ENCODE data around the gene IQCE.
"Not testable (repeated sequence)": the region's sequence is repeated elsewhere in the genome, so short reads cannot be mapped to it uniquely, and the experiment has no call there.

IQCE gene

DNA sequence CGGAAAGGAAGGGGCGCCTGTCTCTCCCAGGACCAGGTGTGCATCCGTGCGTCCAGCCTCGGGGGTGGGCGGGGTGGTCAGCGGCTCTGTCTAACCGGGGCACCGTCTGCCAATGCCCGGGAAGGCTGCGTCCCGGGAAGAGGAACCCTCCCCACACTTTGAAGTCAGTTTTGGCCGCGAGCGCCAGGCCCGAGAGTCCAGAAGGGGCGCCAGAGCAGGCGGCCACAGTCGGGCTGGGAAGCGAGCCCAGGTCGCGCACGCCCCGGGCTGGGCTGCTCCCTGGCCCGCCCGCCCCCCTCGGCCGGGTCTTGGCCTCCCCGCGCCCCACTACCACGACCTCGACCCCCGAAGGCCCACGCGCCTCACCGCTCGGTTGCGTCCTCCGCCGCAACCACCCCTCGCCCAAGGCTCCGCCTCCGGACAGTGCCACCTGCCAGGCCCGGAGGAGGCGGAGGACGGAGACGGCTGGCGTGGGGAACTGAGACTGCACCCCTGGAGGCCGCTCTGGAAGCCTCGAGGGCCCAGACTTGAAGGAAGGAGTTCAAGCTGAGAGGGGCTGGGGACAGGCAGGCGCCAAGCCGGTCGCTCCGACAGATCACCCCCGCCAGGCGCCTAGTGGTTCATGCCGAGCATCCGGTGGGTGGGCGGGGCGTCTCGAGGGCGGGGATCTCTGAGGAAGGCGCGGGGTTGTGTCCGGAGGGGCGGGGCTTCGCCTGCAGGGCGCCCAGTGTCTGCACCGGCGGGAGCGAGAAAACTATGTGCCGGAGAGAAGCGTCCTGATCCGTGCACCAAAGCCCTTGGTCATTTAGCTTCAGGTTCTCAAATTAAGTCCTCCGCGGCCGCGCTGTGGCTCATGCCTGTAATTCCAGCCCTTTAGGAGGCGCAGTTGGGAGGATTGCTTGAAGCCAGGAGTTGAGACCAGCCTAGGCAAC is 3.4 kb upstream of the IQCE start, which contains the start of gene BRAT1:
BRAT1 (minus strand) TSS at position 404 of the 932 bp plus-strand sequence. CDS start 1,093 bp downstream, outside the sequence.
- peak within 1 kb of the TSS; percentile 67 for H3K4me3 ChIP-seq (ENCODE audit: insufficient read depth, low read depth, low read length)
- no peaks in the 10 kb centered on the region for H3K9me3 ChIP-seq (ENCODE audit: control insufficient read depth, low read length)
- WGBS, 2 experiments: 0 to 1% methylated on average over 79 of the region's 79 CpGs
- H3K27me3 ChIP-seq (ENCODE audit: control insufficient read depth, insufficient read depth, low read length, poor library complexity, severe bottlenecking): no peaks in the 10 kb centered on the region
- H3K27ac ChIP-seq (ENCODE audit: insufficient read depth, low read depth, low read length, poor library complexity, severe bottlenecking): peak within 1 kb of the TSS; percentile 98
- peaks cover 7% of the 10 kb centered on the region for H3K4me1 ChIP-seq (ENCODE audit: control insufficient read depth, insufficient read depth, low read length)
- peaks cover 4% of the 10 kb centered on the region for H3K36me3 ChIP-seq (ENCODE audit: control insufficient read depth, insufficient read depth, low read length)

DNA sequence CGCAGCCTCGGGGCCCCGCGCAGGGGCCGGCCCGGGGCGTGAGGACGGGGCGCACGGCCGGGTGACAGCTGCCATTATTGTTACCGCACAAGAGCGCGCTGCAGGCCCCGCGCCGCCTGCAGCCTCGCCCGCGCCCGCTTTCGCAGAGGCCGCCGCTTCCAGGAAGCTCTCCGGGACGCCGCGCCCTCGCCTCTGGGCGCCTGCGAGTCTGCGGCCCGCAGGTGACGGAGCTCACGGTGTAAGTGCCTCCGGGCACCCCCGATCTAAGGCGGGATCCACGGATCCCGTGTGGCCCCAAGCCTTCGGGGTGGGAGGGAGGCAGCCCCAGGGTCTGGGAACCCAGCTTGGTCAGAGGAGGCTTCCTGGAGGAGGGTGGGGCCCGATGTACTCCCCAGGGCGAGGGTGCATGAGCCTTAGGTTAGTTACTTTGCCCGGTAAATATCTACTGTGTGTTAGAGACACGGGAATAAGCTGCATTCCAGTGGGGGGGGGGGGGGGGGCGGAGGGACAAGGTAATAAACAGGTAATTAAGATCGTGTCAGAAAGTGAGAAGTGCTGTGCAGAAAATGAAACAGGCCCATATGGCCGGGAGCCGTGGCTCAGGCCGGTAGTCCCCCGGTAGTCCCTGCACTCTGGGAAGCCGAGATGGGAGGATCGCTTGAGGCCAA is 638 bp downstream of the IQCE start:
- no peak overlapping the region for H3K27ac ChIP-seq (ENCODE audit: insufficient read depth, low read depth, low read length, poor library complexity, severe bottlenecking)
- 9 to 10% methylated on average over 52 of the region's 53 CpGs for WGBS, 2 experiments
- H3K27me3 ChIP-seq (ENCODE audit: control insufficient read depth, insufficient read depth, low read length, poor library complexity, severe bottlenecking): no peaks in the 10 kb centered on the region
- peak overlapping the region; percentile 93 for H3K4me3 ChIP-seq (ENCODE audit: insufficient read depth, low read depth, low read length)
- H3K9me3 ChIP-seq (ENCODE audit: control insufficient read depth, low read length): no peaks in the 10 kb centered on the region
- H3K36me3 ChIP-seq (ENCODE audit: control insufficient read depth, insufficient read depth, low read length): no peaks in the 10 kb centered on the region
- peaks cover 2% of the 10 kb centered on the region for H3K4me1 ChIP-seq (ENCODE audit: control insufficient read depth, insufficient read depth, low read length)

- 96 to 98% methylated on average over 2 to 3 of the region's 3 CpGs for WGBS, 2 experiments
- H3K27me3 ChIP-seq (ENCODE audit: control insufficient read depth, insufficient read depth, low read length, poor library complexity, severe bottlenecking); H3K27ac ChIP-seq (ENCODE audit: insufficient read depth, low read depth, low read length, poor library complexity, severe bottlenecking); H3K4me3 ChIP-seq (ENCODE audit: insufficient read depth, low read depth, low read length); H3K36me3 ChIP-seq (ENCODE audit: control insufficient read depth, insufficient read depth, low read length); H3K9me3 ChIP-seq (ENCODE audit: control insufficient read depth, low read length): not testable (repeated sequence)
- peaks cover 20% of the 10 kb centered on the region for H3K4me1 ChIP-seq (ENCODE audit: control insufficient read depth, insufficient read depth, low read length)
Observed at GRCh38 chr7:2563955-2564354, 5.2 kb downstream of the IQCE start.

DNA sequence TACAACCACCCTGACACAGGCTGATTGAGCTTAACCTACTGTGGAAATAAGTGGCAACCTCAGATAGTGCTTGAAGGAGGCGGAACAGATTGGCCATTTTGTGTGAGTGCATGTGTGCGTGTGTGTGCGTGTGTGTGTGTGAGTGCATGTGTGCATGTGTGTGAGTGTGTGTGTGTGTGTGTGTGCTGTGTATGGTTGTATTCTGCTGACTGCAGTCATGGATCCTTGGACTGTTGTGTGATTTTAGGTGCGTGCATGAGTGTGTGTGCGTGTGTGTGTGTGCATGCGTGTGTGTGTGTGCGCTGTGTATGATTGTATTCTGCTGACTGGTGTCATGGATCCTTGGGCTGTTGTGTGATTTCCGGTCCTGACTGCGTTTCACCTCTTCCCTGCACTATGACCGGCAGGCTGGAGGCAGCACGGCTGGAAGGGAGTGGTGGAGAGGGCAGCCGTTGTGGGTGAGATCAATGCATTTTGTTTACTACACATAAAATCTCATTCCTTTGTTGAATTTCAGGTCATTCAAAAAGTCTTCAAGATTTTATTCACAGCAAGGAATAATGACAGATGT is 6.3 kb downstream of the IQCE start:
- H3K27me3 ChIP-seq (ENCODE audit: control insufficient read depth, insufficient read depth, low read length, poor library complexity, severe bottlenecking): no peaks in the 10 kb centered on the region
- WGBS, 2 experiments: 87 to 90% methylated on average over 12 of the region's 12 CpGs
- no peak overlapping the region for H3K27ac ChIP-seq (ENCODE audit: insufficient read depth, low read depth, low read length, poor library complexity, severe bottlenecking)
- H3K9me3 ChIP-seq (ENCODE audit: control insufficient read depth, low read length): no peaks in the 10 kb centered on the region
- no peak overlapping the region for H3K4me3 ChIP-seq (ENCODE audit: insufficient read depth, low read depth, low read length)
- no peaks in the 10 kb centered on the region for H3K36me3 ChIP-seq (ENCODE audit: control insufficient read depth, insufficient read depth, low read length)
- H3K4me1 ChIP-seq (ENCODE audit: control insufficient read depth, insufficient read depth, low read length): peaks cover 27% of the 10 kb centered on the region

DNA sequence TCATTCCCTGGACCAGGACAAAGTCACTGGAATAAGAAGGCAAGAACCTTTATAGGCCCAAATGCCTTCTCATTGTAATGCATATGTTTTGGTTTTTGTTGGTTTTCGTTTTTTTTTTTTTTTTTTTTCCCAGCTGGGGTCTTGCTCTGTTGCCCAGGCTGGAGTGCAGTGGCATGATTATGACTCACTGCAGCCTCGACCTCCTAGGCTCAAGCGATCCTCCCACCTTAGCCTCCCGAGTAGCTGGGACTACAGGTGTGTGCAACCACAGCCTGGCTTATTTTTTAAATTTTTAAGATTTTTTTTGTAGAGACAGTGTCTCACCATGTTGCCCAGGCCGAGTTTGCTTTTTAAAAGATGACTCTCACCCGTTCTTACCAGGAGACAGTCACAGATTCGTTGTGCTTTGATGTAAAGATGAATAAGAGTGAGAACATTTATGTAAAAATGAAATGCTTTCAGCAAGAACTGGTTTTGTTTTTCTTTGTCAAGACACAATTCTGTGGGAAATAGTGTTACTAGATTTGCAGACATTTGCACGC is 7.6 kb downstream of the IQCE start:
- Histone ChIP-seq H3K36me3 (ENCODE audit: control insufficient read depth, insufficient read depth, low read length) (no peaks in the 10 kb centered on the region), H3K4me3 (ENCODE audit: insufficient read depth, low read depth, low read length) (no peak overlapping the region), H3K27ac (ENCODE audit: insufficient read depth, low read depth, low read length, poor library complexity, severe bottlenecking) (no peak overlapping the region), H3K9me3 (ENCODE audit: control insufficient read depth, low read length) (no peaks in the 10 kb centered on the region), H3K27me3 (ENCODE audit: control insufficient read depth, insufficient read depth, low read length, poor library complexity, severe bottlenecking) (no peaks in the 10 kb centered on the region), H3K4me1 (ENCODE audit: control insufficient read depth, insufficient read depth, low read length) (peaks cover 27% of the 10 kb centered on the region)
- 87 to 88% methylated on average over 8 of the region's 8 CpGs for WGBS, 2 experiments

DNA sequence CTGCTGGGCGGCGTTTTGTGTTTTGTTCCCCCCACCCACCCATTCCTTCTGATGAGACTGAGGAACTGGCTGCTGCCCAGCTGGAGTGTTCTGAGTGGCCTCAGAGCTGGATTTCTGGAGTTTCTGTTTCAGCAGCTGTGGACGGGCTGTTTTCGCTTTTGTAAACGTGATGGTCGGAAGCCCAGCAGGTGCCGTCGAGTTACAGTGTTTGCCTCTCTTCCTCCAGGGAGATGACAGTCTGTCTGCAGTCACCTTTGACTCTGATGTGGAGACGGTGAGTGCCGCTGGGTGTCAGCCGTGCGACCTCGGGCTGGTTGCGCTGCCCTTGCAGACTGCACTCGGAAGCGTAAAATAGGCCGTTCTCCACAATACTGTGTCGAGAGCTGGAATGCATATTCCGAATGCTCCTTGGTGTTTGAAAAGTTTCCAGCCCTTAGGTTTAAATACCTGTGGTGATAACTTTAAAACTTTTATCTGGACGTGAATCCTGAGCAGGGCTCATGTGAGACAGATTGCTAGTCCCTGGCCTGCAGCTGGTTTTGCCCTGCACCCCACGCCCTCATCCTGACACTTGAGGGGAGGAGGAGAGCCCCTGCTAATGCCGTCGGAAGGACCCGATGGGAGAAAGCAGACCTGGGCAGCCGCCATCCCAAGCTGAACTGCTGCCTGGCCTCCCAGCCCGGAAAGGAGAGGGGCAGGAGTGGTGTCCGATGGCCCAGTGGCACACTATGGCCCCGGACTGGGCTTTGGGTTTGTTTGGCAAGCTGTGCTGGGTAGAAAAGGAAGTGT is 8.3 kb downstream of the IQCE start:
- H3K27me3 ChIP-seq (ENCODE audit: control insufficient read depth, insufficient read depth, low read length, poor library complexity, severe bottlenecking): no peaks in the 10 kb centered on the region
- H3K36me3 ChIP-seq (ENCODE audit: control insufficient read depth, insufficient read depth, low read length): no peaks in the 10 kb centered on the region
- WGBS, 2 experiments: 73 to 77% methylated on average over 28 of the region's 28 CpGs
- H3K4me3 ChIP-seq (ENCODE audit: insufficient read depth, low read depth, low read length): no peak overlapping the region
- no peaks in the 10 kb centered on the region for H3K9me3 ChIP-seq (ENCODE audit: control insufficient read depth, low read length)
- H3K27ac ChIP-seq (ENCODE audit: insufficient read depth, low read depth, low read length, poor library complexity, severe bottlenecking): peak overlapping the region; percentile 55
- H3K4me1 ChIP-seq (ENCODE audit: control insufficient read depth, insufficient read depth, low read length): peaks cover 27% of the 10 kb centered on the region

GRCh38 chr7:2567679-2568278 is 9.0 kb downstream of the IQCE start:
- no peaks in the 10 kb centered on the region for H3K36me3 ChIP-seq (ENCODE audit: control insufficient read depth, insufficient read depth, low read length)
- no peak overlapping the region for H3K4me3 ChIP-seq (ENCODE audit: insufficient read depth, low read depth, low read length)
- peaks cover 27% of the 10 kb centered on the region for H3K4me1 ChIP-seq (ENCODE audit: control insufficient read depth, insufficient read depth, low read length)
- no peaks in the 10 kb centered on the region for H3K27me3 ChIP-seq (ENCODE audit: control insufficient read depth, insufficient read depth, low read length, poor library complexity, severe bottlenecking)
- H3K27ac ChIP-seq (ENCODE audit: insufficient read depth, low read depth, low read length, poor library complexity, severe bottlenecking): peak overlapping the region; percentile 55
- WGBS, 2 experiments: 71 to 73% methylated on average over 16 of the region's 16 CpGs
- H3K9me3 ChIP-seq (ENCODE audit: control insufficient read depth, low read length): no peaks in the 10 kb centered on the region

DNA sequence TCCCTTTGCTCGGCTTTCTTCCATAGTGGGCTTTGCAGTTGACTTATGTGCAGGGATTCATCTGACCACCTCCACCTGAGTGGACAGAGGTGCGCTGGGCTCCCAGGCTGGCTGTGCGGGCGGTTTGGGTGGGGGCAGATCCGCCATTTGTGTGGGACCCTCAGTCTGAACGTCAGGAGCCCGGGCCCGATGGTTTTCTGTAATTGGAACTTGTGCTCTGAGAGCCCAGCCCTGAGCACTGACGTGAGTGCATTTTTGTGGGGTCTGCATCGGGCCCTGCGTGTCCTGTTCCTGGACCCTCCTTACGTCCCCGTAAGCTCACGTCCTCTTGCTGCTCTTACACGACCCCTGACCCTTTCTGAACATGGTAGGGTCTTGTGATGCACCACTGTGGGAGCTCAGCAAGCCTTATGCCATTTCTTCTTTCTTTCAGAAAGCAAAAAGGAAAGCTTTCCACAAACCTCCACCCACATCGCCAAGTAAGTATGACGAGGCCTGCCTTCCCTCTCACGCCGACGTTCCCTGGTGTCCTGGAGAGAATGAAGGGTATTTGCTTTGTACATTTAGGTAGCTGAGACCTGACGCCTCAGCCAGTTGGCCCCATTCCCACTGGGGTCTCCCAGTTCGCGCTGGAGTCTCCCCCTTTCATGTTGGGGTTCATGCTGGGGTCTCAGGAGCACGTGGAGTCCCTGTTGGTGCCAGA is 9.9 kb downstream of the IQCE start:
- H3K4me1 ChIP-seq (ENCODE audit: control insufficient read depth, insufficient read depth, low read length): peaks cover 27% of the 10 kb centered on the region
- H3K36me3 ChIP-seq (ENCODE audit: control insufficient read depth, insufficient read depth, low read length): no peaks in the 10 kb centered on the region
- WGBS, 2 experiments: 90 to 91% methylated on average over 23 to 24 of the region's 24 CpGs
- H3K9me3 ChIP-seq (ENCODE audit: control insufficient read depth, low read length): no peaks in the 10 kb centered on the region
- H3K4me3 ChIP-seq (ENCODE audit: insufficient read depth, low read depth, low read length): no peak overlapping the region
- no peaks in the 10 kb centered on the region for H3K27me3 ChIP-seq (ENCODE audit: control insufficient read depth, insufficient read depth, low read length, poor library complexity, severe bottlenecking)
- no peak overlapping the region for H3K27ac ChIP-seq (ENCODE audit: insufficient read depth, low read depth, low read length, poor library complexity, severe bottlenecking)

DNA sequence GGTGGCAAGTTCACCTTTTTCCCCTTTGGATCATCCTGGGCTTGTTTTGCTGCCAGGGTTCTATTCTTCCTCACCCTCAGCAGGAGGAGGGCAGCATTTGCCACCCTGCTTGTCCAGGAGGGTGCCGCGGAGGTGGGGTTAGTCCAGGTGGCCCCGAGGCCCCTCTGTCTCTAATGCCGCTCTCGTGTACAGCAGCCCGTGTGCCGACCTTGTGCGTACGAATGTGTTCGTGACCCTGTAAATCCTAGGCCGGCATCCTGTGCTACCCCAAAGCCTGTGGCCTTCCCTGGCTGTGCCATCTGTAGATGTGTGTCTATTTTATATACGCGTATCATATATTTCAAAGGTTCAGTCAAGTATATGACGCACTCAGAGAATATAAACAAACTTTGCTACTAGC is 10.6 kb downstream of the IQCE start:
- Histone ChIP-seq H3K27ac (ENCODE audit: insufficient read depth, low read depth, low read length, poor library complexity, severe bottlenecking) (no peak overlapping the region), H3K36me3 (ENCODE audit: control insufficient read depth, insufficient read depth, low read length) (no peaks in the 10 kb centered on the region), H3K27me3 (ENCODE audit: control insufficient read depth, insufficient read depth, low read length, poor library complexity, severe bottlenecking) (no peaks in the 10 kb centered on the region), H3K4me1 (ENCODE audit: control insufficient read depth, insufficient read depth, low read length) (peaks cover 27% of the 10 kb centered on the region), H3K9me3 (ENCODE audit: control insufficient read depth, low read length) (no peaks in the 10 kb centered on the region), H3K4me3 (ENCODE audit: insufficient read depth, low read depth, low read length) (no peak overlapping the region)
- WGBS, 2 experiments: 95 to 97% methylated on average over 14 of the region's 14 CpGs

Measured in ectodermal cell (in vitro differentiated cells).